NCI-H446 (cell line): ENCODE measurements around the gene SLC2A10.

Experiments
- DNase-seq, 2 experiments: peaks; one replicate each; lab custom pipeline; 2025; lab: John Stamatoyannopoulos, UW

SLC2A10 gene

DNA sequence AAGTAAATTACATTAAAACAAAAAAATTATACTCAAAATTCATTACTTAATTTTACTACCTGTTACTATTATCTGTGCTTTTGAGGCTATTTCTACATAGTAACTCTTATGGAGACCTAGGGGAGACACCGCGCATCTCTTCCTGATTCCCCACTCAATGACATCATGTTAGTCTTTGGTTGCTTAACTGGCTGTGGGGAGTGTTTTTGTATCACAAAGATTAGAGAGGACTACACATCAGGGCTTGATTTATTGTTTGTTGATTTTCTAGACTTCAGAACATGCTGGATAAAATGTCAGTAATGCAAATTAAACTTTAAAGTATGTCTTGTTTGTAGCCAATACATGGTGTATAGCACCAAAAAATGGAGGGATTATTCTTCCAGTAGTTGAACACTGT lies 26.0 kb downstream of the SLC2A10 start:
- DNase-seq: no peak

DNA sequence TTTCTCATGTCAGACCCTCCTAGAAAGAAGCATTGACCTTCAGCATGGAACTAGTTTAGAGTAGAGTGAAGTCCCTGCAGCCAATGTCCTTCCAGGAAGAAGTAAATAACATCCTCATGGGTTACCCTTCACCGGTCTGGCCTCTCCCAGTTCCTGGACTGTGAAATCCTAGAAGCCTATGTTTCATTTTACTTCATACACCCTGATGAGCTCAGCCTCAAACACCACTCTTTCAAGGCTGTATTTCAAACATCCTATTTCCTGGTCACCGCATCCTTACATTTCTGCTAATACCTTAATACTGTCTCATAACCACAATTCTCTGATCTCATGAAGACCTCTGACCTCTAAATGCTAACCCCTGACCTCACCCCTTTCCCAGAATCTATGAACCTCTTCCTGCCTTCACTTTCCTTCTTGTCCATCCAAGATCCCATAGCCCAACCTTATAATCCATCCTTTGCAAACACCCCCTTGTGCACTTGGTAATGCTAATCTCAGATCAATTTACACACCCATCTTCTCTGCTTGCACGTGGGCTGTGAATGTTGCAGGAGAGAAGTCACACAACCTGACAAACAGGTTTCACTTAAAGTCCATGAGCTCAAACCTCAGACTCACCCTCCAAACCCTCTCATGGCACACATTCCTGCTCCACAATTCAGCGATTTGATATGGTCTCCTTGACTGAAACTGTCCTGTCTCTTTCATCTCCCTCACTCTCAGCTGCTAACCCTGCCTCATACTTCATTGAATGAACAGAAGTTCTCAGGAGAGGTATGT lies 30.2 kb downstream of the SLC2A10 start:
- no peak for DNase-seq

DNA sequence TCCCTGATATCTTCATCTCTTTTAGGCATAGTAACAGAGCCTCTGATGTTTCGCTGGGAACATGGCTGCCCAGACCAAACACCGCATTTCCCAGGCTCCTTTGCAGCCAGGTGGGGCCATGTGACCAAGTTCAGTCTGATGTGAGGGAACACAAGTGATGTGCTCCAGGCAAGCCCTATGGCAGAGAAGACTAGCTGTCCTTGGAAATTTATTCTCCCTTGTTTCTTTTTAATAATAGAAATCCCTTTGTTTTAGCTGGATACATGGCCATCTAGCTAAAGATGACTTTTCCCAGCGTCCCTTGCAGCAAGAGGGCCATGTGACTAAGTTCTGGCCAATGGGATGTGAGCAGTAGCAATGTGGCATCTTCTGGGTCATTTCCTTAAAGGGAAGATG lies 30.8 kb downstream of the SLC2A10 start:
- no peak for DNase-seq

DNA sequence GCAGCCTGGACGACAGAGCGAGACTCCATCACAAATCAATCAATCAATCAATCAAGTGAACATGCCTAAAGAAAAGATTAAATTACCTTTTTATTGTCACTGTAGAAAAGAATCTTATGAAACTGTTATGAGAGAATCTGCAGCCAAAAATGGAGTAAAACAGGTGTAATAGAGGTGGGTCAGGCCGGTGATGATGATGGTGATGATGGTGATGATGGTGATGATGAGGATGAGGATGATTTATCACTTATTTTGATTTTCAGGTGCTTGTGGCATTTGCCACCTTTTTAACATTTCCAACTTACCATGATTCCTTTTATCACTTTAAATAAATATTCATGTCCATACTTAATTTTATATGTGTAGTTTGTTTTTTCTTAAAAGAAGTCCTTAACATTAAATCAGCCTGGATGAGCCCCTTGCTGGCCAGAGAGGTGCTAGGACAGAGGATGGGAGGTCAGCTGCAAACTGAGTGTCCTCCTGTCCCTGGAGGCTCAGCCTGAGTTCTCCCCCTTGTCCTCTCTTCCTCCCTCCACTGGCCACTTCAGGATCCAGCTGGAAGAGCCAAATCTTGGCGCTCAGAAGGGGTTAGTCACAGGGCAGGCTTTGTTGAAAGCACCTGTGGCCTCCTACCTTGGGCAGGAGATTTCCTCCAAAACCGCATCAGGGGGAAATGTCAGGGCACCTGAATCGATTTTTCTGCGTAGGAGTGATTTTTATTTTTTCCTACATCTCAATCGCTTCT lies 32.6 kb downstream of the SLC2A10 start:
- DNase-seq: no peak

DNA sequence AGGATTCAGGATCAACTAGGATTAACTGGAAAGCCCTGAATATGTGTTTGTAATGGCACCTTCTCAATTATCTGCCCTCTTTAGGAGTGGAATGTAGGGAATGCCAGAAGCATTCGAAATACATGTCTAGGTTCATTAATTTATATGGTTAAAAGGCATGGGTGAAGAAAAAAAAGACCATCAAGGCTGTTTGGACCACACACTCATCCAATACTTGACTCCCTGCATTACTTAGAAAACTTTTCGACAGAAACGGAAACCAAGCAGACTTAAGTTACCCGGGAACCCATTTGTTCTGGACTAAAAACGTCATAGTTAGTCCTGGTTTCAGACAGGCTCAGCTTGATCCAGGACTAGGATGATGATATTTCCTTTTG lies 33.2 kb downstream of the SLC2A10 start:
- no peak for DNase-seq

DNA sequence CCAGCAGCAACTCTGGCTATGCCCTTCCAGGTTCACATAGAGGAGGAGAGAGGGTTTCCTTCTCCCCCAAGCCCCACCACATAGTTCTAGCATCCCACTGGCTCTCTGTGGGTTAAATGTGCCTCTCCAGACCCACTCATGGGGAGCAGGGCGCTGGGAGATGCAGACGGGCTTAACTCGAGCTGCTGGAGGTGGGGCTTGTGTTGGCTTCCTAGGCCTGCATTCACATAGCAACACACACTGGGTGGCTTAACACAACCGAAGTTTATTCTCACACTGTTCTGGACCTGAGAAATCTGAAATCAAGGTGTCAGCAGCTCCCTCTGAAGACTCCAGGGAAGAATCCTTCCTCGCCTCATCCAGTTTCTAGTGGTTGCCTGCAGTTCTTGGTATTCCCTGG lies 33.6 kb downstream of the SLC2A10 start:
- DNase-seq: no peak

DNA sequence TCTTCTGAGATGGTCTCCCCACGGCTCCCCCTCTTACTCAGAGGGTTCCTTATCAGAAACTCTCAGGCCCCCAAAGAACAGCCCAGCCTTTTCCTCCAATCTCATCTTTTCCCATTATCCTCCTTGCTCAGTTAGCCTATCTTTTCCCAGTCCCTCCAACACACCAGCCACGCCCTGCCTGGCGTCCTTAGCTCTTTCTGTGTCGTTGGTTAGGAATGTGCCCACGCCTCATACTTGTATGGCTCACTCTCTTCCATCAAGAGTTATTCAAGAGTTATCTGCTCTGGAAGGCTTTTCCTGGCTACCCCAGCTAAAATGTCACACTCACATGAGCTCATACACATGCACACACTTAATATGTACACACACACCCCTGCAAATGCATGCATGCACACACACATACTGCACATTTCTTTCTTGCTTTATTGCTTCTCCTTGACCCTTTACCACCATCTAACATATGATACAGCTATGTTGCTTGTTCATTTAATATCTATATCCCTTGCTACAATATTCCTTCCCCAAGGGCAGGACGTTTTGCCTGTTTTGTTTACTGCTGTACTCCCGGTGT lies 37.6 kb downstream of the SLC2A10 start:
- DNase-seq: no peak

DNA sequence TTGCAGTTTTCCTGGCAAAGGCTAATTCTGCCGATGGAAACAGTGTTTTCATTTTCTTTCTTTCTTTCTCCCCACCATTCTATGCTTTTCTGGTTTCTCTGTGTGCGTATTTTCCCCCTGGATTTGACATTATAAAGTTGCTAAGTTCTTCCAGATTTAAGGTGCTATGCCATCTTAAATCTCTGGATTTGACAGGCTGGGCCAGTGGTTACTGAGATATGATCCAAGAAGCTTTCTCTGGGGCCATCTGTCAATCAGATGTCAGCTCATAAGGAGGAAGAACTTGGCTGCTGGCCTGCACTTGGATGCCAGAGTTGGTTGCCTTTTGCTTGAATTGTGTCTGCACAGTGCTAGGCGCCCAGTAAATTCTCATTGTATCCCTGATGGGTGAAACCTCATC lies 39.7 kb downstream of the SLC2A10 start:
- DNase-seq: peak; percentile 30 to 60

DNA sequence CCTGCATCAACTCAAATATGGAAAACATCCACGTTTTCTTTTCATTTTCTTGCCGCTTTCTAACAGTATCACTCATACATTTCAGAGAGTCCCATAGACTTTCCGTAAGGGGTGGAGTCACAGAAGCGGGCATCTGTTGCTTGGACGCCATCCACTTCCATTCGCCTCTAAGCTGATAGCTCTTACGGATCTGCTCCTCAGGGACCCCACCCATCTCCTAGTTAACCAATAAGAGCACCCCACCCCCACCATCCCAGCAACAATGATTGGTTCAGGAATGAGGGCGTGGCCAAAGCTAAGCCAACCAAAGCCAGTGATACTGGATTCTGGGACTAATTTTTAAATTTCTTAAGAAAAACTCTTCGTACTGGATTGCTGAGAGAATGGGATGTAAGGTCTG lies 42.4 kb downstream of the SLC2A10 start:
- DNase-seq: peak in 1 of 2 experiments; percentile 57

DNA sequence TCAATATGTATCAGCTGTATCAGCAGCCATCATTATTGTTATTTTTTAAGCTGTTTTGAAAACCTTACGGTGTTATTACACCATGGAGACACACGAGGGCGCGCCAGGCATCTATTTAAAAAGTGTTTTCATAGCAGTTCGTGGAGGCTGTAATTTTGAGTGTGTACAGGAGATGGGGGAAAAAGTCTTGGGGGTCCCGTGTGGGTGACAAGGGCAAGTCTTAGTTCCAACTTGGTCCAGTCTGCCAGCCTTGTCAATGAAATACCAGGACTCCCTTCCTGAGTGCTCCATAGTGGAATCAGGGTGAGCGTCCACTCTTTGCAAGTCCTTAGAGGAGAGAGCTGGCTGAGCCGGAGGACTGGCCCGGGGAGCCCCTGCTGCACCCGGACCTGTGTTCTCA lies 43.3 kb downstream of the SLC2A10 start:
- peak; percentile 54 to 76 for DNase-seq

DNA sequence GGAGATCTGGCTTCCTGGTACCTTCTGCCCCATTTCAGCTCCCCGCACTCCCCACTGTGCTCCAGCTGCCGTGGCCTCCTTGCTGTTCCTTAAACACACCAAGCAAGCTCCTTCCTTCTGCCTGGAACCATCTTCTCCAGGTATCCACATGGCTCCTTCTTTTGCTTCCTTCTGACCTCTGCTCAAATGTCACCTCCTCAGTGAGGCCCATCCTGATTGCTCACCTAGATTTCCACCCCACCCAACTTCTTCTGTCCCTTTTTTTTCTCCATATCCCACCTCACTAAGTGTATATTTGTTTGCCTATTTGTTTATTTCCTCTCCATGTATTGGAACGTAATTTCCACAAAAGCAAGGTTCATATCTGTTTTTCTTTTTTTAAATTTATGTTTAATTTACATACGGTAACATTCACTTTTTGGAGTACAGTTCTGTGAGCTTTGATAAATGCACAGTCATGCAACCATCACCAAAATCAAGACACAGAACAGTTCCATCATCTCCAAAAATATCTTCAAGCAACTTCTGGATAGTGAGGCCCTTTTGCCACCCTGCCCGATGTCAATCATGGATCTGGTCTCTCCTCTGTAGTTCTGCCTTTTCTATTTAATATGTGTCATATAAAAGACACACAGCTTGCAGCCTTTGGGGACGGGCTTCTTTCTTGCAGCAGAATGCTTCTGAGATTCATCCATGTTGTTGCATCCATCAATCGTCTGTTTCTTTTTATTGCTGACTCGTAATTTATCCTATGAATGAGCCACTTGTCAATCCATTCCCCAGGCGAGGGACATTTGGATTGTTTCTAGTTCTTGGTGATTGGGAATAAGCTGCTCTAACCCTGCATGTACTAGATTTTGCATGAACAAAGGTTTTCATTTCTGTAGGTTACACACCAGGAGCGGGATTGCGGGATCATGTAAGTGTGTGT lies 46.3 kb downstream of the SLC2A10 start:
- DNase-seq: no peak

DNA sequence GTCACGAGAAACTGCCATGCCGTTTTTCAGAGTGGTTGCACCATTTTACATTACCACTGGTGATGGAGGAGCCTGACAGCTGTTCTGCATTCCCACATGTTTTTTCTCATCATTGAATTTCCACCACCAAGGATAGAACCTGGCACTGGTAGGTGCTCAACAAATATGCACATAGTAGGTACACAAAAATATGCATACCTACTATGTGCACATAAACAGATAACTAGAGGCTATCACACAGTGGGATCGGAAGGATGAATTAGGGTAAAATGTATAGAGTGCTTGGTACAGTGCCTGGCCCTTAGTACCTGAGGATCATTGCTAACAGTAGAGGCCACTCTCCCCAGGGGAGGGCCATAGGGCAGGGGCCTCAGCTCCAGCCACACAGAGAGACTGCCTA lies 47.0 kb downstream of the SLC2A10 start:
- DNase-seq: no peak

DNA sequence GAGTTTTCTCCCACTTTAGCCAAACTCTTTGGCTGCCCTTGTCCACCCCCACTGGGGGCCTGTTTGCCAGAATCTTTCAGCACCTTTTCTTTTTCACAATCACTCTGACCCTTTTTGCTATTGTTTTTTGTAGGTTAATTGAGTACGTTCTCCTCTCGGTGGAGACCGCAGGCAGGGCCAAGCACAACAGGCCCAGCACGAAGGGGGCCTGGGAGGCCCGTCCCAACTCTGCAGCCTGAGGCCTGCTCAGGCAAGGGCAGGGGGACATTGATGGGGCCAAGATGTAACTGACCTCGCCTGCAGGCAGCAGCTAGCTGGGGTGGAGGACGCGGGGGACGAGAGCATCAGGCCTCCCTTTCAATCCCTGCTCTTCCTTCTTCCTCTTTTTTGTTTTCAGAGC lies 47.7 kb downstream of the SLC2A10 start:
- DNase-seq: no peak

DNA sequence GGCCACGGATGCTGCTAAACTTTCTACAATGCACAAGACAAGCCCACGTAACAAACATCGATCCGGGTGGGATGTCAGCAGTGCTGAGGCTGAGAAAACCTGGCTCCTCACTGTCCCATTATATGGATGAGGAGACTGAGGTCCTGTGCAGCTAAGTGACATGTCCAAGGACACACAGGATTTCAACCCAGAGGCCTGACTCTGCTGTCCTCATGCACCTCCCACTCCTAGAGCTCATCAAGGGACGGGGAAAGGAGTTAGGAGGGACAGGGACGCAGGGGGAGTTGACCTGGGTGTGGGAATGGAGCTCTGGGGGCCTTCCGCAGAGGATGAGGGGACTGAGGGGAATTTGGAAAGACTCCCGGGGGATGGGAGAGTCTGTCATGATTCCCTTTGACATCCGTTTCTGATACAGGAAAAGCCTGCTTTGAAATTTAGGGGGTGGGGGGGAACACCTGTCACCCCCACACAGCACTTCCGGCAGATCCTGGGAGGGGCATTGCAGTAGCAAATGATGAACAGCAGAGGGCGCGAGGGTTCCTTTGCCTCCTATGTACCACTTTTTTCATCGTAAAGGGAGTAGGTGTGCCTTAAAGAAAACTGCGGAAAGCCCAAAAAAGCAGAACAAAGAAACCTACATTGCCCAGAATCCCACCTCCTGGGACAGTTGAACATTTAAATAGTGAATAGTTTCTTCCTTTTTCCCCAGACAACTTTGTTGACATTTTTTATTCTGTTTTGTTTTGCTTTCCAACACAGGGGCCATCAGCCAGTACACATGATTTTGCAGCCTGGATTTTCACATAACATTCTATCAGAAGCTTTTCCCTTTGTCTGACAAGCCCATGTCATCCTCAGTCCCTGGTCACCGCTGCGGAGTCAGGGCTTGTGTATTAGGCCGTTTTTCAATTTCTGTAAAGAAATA lies 48.6 kb downstream of the SLC2A10 start:
- DNase-seq: peak; percentile 52 to 60

DNA sequence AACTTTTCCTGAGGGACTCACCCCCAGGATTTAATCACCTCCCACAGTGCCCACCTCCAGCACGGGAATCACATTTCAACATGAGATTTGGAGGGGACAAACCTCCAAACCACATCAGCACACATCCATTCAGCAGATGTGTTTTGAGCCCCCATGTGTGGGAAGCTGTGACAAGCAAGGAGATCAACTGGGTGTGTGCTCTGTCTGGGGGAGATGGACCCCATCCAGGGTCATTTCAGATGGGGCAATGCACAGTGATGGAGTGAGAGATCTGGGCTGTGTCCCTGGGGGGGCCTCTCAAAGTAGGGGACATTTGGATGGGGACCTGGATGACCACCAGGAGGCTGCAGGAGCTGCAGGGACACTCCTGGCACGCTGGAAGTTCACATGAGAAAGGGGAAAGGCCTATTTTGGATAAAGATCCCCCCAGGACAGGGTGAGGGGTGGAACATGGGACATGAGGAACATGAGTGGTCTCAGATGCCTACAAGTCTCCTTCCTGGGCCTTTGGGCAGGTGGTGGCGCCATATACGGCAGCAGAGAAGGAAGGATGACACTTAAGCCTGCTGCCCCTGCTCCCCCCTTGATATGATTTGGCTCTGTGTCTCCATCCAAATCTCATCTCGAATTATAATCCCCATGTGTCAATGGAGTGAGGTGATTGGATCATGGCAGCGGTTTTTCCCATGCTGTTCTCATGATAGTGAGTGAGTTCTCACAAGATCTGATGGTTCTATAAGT lies 49.6 kb downstream of the SLC2A10 start:
- DNase-seq: no peak

DNA sequence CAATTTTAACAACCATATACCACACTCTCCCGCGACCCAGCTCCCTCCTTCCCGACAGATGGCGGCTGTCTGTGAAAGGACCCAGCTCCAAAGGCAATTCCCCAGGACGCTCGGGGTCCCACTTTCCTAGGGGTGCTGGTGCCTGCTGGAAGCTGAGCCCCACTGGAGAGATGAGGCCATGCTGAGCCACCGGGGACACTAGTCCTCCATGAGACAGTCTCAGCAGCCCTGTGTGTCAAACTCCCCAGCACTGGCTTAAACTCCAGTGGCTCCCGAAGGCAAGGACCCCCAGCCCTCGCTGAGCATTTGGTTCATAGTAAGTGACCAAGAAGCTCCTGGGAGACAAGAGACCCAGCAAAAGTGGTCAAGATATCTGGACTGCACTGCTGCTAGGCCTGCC lies 52.1 kb downstream of the SLC2A10 start:
- DNase-seq: no peak

DNA sequence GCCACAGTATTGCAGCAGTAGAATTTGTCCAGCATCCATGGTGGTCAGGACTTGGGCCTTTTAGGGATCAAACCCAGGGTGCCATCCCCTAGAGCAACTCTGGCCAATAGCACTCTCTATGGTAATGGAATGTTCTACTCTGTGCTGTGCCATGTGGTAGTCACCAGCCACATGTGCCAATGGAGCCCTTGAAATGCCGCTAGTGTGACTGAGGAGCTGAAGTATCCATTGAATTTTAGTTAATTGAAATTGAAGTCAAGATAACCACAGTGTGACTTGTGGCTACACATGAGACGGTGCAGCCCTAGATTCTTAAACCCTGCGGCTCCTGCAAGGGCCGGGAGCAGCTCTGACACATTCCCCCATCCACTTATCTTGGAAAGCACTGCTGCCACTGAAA lies 54.6 kb downstream of the SLC2A10 start:
- no peak for DNase-seq

DNA sequence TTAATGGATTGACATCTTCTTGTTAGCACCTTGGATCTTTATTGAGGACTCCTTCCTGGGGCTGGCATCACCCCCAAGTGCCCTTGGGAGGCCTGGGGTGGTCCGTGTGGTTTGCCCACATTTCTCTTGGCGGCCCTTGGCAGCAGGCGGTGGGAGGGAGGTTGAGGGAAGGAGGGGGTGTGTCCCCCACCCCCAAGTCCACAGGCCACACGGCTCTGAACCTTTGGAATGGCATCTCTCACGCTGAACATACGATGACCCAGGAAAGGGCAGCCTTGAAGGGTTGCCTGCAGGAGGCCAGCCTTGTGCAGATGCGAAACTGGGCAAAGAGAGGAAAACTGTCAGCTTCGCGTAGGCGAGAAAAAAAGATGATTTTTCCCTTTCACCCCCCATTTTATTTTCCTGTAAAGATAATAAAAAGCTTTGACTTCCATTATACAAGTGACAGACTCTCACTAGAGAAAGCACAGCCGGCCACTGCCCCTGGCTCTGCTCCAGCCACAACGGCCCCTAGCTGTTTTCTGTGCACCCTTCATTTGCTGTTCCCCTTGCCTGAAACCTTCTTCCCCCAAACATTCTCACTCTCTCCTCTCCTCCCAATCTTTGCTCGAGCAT lies 56.2 kb downstream of the SLC2A10 start:
- DNase-seq: no peak

DNA sequence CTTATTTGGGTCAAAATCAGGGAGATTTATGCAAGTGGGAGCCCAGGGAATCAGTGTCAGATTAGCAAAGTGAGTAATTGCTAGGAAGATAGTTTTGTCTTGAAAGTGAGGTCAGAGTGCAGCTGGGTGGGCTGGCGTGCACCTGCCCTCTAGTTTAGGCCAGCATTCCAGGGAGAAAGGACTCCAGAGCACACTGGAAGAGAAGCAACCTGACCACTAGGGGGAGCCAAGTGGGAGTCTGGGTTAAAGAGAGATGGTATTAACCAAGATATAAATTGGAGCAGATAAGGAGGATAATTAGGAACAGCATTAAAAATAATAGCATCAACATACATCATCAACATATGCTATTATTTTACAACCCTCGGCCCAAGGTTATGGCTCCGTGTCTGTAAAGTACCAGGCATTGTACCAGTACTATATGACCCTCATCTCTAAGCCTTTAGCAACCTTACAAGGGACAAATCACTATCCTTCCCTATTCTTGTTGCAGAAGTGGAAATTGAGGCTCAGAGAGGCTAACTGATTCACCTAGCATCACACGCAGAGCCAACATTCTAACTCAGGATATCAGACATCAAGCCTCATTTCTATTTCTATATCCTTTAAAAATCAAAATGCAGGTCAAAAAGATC lies 57.8 kb downstream of the SLC2A10 start:
- peak in 1 of 2 experiments; percentile 55 for DNase-seq
